AG20443 (cell line): ENCODE results near the gene OSBPL8.
"Not testable (repeated sequence)": the region's sequence is repeated elsewhere in the genome, so short reads cannot be mapped to it uniquely, and the experiment has no call there.

Source experiments
- DNase-seq: peaks from one replicate; pipeline ENCODE4 v3.0.0; 2012; ENCODE audit warnings: low spot score, mixed read lengths

OSBPL8 gene

DNA sequence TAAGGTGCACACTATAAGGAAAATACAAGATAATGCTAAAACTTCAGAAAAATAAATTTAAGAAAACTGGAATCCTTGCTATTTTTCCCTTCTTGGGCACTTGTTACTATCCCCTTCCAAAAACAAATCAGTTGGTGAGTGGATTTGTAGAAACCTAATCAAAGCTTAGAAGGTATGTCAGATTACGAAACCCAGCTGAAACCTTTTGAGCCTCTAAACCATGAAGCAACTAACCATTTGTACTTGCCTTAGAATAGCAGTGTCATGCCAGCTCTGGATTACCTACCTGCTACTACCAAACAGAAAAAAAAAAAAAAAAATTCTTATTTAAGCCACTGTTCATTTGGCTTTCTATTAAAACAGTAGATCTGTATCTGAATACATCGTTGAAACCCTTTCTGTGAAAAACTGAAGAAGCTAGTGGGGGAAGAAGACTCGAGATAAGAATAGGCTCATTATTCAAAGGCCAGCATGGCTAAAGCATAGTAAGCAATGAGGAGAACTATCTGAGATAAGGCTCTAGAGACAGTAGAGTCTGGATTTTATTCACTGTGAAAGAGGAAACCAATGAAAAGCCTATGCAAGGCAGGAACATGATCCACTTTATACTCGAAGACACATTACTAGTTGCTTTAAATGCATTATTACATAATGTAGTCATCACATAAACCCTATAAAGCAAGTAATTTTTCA lies 30.2 kb downstream of the OSBPL8 start:
- DNase-seq: no peak

DNA sequence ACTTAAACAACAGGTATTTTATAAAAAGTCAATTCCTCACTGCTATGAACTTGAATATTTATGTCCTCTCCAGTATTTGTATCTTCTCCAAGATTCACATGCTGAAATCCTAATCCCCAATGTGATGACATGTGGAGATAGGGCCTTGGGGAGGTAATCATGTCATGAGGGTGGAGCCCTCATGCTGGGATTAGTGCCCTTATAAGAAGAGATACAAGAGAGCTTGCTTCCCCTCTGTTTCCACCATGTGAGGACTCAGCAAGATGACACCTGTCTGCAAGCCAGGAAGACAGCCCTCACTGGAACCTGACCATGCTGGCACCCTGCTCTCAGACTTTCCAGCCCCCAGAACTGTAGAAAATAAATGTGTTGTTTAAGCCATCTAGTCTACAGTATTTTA lies 36.2 kb downstream of the OSBPL8 start:
- DNase-seq: no peak

GRCh38 chr12:76520348-76520747 lies 39.2 kb downstream of the OSBPL8 start:
- DNase-seq: no peak

DNA sequence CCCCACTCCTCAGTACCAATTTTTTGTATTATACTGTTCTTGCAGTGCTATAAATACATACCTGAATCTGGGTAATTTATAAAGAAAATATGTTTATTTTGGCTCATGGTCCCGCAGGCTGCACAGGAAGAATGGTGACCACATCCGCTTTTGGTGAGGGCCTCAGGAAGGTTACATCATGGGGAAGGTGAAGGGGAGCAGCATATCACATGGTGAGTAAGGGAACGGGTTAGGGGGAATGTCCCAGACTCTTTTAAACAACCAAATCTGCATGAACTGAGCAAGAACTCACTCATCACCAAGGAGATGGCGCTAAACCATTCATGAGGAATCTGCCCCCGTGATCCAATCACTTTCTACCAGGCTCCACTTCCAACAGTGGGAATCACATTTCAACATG lies 40.0 kb downstream of the OSBPL8 start:
- DNase-seq: no peak

DNA sequence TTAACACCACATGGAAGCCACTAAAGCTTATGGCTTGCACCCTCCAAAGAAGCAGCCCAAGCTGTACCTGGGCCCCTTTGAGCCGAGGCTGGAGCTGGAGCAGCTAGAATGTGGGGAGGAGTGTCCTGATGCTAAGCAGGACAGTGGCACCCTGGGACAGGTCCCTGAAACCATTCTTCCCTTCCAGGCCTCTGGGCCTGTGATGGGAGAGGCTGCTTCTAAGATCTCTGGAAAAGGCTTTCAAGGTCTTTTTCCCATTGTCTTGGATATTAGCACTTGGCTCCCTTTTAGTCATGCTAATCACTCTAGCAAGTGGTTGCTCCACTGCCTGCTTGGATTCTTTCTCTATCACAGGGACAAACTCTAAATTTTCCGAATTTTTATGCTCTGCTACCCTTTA lies 40.9 kb downstream of the OSBPL8 start:
- no peak for DNase-seq

- no peak for DNase-seq
Observed at GRCh38 chr12:76515271-76515670, 44.3 kb downstream of the OSBPL8 start.

- not testable (repeated sequence) for DNase-seq
Observed at GRCh38 chr12:76511116-76511716, 48.4 kb downstream of the OSBPL8 start.

- DNase-seq: no peak
Observed at GRCh38 chr12:76508128-76508980, 51.2 kb downstream of the OSBPL8 start.

- DNase-seq: no peak
Observed at GRCh38 chr12:76506149-76506548, 53.4 kb downstream of the OSBPL8 start.

GRCh38 chr12:76505050-76505449 lies 54.5 kb downstream of the OSBPL8 start:
- no peak for DNase-seq

GRCh38 chr12:76504606-76505005 lies 55.0 kb downstream of the OSBPL8 start:
- DNase-seq: no peak

- DNase-seq: no peak
Observed at GRCh38 chr12:76503957-76504356, 55.6 kb downstream of the OSBPL8 start.

- DNase-seq: no peak
Observed at GRCh38 chr12:76501390-76501789, 58.2 kb downstream of the OSBPL8 start.

DNA sequence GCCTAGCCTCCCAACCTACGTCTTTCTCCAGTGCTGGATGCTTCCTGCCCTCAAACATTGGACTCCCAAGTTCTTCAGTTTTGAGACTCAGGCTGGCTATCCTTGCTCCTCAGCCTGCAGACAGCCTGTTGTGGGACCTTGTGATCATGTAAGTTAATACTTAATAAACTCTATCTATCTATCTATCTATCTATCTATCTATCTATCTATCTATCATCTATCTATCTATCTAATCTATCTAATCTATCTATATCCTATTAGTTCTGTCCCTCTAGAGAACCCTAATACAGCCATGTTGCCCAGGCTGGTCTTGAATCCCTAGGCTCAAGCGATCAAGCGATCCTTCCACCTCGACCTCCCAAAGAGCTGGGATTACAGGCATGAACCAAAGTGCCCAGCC lies 60.4 kb downstream of the OSBPL8 start:
- not testable (repeated sequence) for DNase-seq

DNA sequence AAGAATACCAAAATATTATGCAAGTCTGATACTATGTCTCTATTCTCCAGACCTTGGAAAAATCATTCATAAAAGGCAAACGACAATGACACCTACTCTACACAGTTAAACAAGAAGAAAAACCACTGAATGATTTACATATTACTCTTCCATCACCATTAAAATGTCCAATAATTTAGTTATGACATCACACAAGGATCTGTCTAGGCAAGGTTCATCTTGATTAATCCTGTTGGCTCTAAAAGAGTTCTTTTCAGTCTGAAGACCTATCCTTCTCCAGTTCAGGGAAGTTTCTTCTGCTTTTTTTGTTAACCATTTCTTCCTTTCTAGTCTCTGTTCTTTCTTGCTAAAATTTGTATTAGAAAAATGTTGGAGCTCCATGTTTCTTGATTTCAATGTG lies 64.0 kb downstream of the OSBPL8 start:
- no peak for DNase-seq

DNA sequence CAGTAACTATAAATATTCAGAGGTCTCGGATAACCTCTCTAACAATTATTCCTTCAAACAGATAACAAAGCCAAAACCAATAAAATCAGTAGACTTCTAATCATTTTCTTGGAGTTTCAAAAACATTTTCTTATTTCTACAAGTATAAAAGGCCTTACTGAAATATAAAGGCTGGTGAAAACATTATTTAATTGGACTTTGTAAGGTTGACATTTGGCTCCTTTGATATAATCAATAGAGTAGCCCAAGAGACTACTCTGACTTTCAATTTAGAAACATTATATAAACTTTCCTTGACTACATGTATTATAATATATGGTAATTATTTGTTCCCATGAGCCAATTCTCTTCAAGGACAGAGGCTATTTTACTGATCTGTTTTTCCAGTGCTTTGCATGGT lies 68.3 kb downstream of the OSBPL8 start:
- DNase-seq: no peak

GRCh38 chr12:76490763-76491162 lies 68.8 kb downstream of the OSBPL8 start:
- no peak for DNase-seq

DNA sequence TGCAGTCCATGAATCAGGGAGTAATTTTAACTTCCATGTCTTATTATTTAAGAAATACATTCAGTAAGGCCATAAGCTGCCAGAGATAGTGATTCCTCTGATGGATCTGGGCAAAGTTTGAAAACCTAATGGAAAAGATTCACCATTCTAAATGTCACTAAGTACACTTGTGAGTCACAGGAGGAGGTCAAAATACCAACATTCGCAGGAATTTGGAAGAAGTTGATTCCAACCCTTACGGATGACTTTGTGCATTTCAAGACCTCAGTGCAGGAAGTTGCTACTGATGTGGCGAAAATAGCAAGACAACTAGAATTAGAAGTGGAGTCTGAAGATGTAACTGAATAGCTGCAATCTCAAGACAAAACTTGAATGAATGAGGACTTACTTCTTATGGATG lies 69.8 kb downstream of the OSBPL8 start:
- DNase-seq: peak; percentile 55

GRCh38 chr12:76486011-76486410 lies 73.6 kb downstream of the OSBPL8 start:
- DNase-seq: no peak

GRCh38 chr12:76480796-76481195 lies 78.8 kb downstream of the OSBPL8 start:
- no peak for DNase-seq

DNA sequence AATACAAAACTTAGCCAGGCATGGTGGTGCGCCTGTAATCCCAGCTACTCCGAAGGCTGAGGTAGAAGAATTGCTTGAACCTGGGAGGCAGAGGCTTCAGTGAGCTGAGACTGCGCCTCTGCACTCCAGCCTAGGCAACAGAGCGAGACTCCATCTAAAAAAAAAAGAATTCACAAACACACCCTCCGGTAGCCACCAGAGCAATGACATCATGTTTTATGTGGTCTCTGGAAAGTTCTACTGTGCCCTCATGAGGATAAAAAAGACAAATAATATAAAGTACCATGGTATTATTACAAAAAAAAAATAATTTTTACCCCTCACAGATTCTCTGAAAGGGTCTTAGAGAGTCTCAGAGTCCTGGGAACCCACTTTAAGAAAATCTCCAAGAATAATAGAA lies 81.5 kb downstream of the OSBPL8 start:
- no peak for DNase-seq

DNA sequence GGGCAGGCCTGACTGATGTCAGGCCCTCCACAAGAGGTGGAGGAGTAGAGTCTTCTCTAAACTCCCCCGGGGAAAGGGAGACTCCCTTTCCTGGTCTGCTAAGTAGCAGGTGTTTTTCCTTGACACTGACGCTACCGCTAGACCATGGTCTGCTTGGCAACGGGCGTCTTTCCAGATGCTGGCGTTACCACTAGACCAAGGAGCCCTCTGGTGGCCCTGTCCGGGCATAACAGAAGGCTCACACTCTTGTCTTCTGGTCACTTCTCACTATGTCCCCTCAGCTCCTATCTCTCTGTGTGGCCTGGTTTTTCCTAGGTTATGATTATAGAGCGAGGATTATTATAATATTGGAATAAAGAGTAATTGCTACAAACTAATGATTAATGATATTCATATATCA lies 86.7 kb downstream of the OSBPL8 start:
- DNase-seq: not testable (repeated sequence)

GRCh38 chr12:76471579-76471978 lies 88.0 kb downstream of the OSBPL8 start:
- no peak for DNase-seq
